ENCODE measurements around the gene SNRPA. TPM values are rescaled to one million over a fixed set of nuclear protein-coding genes. Genes with fewer than 3 reads are reported as not detected.

Gene SNRPA
- total RNA-seq, 4 donors from 2014 or later: 47.3 to 69.1 (median 57.6) TPM

DNA sequence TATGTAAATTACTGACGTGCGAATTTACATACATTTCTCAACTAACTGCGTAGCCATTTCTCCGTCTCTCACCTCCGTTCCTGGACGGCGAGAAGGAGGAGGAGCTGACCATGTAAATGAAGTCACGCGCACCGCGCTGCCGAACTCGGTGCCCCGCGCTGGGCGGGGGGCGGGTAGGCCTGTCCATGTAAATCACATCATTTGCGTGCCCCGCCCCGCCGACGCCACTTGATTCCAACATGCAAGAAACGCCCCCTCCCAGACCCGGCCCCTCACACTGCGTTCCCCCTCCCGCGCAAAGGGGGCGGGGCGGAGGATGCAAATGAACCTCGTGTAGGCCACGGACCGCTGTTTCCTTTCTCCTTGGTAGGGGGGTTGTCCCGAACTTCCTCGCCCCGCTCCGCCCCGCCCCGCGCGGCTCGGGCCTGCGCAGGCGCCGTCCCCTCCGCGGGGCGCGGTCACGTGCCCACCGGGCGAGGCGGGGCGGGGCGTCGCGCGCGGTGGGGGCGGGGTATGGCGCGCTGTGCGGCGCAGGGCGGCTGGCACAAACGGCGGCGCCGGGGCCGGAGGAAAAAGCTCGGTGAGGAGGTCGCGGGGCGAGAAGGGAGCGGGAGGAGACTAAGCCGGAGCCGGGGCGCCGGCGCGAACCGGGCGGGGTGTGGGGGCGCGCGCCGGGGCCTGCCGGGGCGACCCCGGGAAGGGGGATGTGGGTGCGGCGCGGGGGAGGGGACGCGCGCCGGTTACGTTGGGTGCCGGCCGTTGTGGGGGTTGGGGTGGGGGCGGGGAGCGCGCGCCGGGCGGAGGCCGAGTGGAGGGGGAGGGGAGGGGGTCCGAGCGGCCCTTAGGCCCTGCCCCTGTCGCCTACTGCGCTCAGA is 47.9 kb downstream of the SNRPA start, which contains the start of gene EGLN2:
EGLN2 (plus strand) TSS at position 509 of the 875 bp plus-strand sequence. CDS start 1,382 bp downstream, outside the sequence.
- Histone ChIP-seq H3K4me1 (peaks cover 45 to 52% (median 50%) of the 10 kb centered on the region in 4 donors), H3K27me3 (no peaks in the 10 kb centered on the region), H3K36me3 (peaks cover 5 to 25% (median 19%) of the 10 kb centered on the region in 4 donors), H3K4me3 (peak within 1 kb of the TSS; percentile 77 to 99 (median 98)), H3K27ac (replicated peaks in 1 of 4) (peak within 1 kb of the TSS; percentile 95 to 99 (median 96)), H3K9me3 (no peaks in the 10 kb centered on the region)
- WGBS: under 1% methylated on average over 39 of the region's 110 CpGs
- intact Hi-C loops (cut with DNase I): loop anchor here (5.0 kb wide), 1 partner anchor 47 kb away; the partner anchor contains the start of genes ACTMAP and SNRPA
- DNase-seq (ENCODE audit: extremely low spot score): peak; percentile 100
- no peak for TF ChIP-seq EP300 (IDR thresholded peaks at IDR 0.05)
- TF ChIP-seq POLR2AphosphoS5 (IDR thresholded peaks at IDR 0.05): peak; percentile 84 to 88
- TF ChIP-seq POLR2A (IDR thresholded peaks at IDR 0.05; ENCODE audit: low read depth): peak; percentile 55

DNA sequence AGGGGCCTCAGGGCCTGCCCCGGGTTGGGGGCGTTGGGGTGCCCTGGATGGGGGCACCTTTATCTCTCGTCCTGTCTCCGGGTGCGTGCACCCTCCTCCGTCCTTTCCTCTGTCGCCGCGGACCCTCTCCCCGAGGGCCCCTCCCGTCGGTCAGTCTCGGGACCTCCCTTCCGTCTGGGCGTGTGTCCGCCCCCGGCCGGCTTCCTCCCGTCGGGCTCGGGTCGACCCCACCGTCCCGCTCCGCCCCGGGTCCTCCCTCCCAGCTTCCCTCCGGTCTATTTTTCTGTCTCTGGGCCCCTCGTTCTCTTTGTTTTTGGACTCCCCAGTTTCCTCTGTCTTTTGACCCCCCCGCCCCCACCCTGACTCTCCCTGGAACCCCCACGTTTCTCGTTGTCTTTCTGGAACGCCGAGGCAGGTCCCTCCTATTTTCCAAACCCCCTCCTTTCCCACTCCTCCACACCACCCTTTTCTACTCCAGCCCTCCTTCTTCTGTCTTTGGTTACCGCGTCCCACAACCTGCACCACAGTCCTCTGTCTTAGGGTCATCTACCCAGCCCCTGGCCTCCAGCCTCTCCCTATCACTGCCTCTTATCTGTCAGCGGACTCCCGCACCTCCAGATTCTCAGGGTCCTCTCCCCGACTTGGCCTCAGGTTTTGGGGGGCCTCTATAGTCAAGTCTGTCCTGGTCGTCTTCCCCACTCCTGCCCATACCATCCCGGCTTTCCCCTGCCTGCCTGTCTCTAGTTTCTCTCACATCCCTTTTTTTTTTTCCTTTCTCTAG is 48.7 kb downstream of the SNRPA start:
- Histone ChIP-seq H3K27ac (replicated peaks in 1 of 4) (peak overlapping the region; percentile 95 to 99 (median 96)), H3K9me3 (no peaks in the 10 kb centered on the region), H3K4me1 (peaks cover 54 to 61% (median 58%) of the 10 kb centered on the region in 4 donors), H3K4me3 (peak overlapping the region; percentile 77 to 99 (median 98)), H3K36me3 (peaks cover 5 to 23% (median 20%) of the 10 kb centered on the region in 4 donors), H3K27me3 (no peaks in the 10 kb centered on the region)
- 2% methylated on average over 37 of the region's 40 CpGs for WGBS
- intact Hi-C loops (cut with DNase I): loop anchor here (5.0 kb wide), 2 partner anchors 47 to 137 kb away; partner anchors contain the start of genes ACTMAP and SNRPA
- no peak for DNase-seq (ENCODE audit: extremely low spot score)
- TF ChIP-seq POLR2A (IDR thresholded peaks at IDR 0.05; ENCODE audit: low read depth) (no peak), EP300 (IDR thresholded peaks at IDR 0.05) (no peak), POLR2AphosphoS5 (IDR thresholded peaks at IDR 0.05) (peak in 1 of 2 donors; percentile 52)

DNA sequence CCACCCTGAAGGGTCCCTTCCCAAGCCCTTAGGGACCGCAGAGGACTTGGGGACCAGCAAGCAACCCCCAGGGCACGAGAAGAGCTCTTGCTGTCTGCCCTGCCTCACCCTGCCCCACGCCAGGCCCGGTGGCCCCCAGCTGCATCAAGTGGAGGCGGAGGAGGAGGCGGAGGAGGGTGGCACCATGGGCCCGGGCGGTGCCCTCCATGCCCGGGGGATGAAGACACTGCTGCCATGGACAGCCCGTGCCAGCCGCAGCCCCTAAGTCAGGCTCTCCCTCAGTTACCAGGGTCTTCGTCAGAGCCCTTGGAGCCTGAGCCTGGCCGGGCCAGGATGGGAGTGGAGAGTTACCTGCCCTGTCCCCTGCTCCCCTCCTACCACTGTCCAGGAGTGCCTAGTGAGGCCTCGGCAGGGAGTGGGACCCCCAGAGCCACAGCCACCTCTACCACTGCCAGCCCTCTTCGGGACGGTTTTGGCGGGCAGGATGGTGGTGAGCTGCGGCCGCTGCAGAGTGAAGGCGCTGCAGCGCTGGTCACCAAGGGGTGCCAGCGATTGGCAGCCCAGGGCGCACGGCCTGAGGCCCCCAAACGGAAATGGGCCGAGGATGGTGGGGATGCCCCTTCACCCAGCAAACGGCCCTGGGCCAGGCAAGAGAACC is 49.5 kb downstream of the SNRPA start:
- intact Hi-C loops (cut with DNase I): loop anchor here (5.0 kb wide), 1 partner anchor 138 kb away; no protein-coding TSS in a partner anchor
- TF ChIP-seq, protein P1, sequence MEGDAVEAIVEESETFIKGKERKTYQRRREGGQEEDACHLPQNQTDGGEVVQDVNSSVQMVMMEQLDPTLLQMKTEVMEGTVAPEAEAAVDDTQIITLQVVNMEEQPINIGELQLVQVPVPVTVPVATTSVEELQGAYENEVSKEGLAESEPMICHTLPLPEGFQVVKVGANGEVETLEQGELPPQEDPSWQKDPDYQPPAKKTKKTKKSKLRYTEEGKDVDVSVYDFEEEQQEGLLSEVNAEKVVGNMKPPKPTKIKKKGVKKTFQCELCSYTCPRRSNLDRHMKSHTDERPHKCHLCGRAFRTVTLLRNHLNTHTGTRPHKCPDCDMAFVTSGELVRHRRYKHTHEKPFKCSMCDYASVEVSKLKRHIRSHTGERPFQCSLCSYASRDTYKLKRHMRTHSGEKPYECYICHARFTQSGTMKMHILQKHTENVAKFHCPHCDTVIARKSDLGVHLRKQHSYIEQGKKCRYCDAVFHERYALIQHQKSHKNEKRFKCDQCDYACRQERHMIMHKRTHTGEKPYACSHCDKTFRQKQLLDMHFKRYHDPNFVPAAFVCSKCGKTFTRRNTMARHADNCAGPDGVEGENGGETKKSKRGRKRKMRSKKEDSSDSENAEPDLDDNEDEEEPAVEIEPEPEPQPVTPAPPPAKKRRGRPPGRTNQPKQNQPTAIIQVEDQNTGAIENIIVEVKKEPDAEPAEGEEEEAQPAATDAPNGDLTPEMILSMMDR (IDR thresholded peaks at IDR 0.05): no peak
- TF ChIP-seq POLR2A (IDR thresholded peaks at IDR 0.05; ENCODE audit: low read depth) (no peak), POLR2AphosphoS5 (IDR thresholded peaks at IDR 0.05) (no peak), EP300 (IDR thresholded peaks at IDR 0.05) (no peak)
- 59% methylated on average over 24 of the region's 27 CpGs for WGBS

DNA sequence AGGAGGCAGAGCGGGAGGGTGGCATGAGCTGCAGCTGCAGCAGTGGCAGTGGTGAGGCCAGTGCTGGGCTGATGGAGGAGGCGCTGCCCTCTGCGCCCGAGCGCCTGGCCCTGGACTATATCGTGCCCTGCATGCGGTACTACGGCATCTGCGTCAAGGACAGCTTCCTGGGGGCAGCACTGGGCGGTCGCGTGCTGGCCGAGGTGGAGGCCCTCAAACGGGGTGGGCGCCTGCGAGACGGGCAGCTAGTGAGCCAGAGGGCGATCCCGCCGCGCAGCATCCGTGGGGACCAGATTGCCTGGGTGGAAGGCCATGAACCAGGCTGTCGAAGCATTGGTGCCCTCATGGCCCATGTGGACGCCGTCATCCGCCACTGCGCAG is 50.0 kb downstream of the SNRPA start:
- TF ChIP-seq, protein P1 (IDR thresholded peaks at IDR 0.05): no peak
- no peak for TF ChIP-seq POLR2A (IDR thresholded peaks at IDR 0.05; ENCODE audit: low read depth)
- H3K4me3 ChIP-seq: peak overlapping the region; percentile 77 to 99 (median 98)
- peaks cover 5 to 27% (median 25%) of the 10 kb centered on the region in 4 donors for H3K36me3 ChIP-seq
- intact Hi-C loops (cut with DNase I): loop anchor here (5.0 kb wide), 1 partner anchor 139 kb away; no protein-coding TSS in a partner anchor
- no peaks in the 10 kb centered on the region for H3K9me3 ChIP-seq
- peak overlapping the region; percentile 95 to 99 (median 96) for H3K27ac ChIP-seq (replicated peaks in 1 of 4)
- DNase-seq (ENCODE audit: extremely low spot score): no peak
- H3K4me1 ChIP-seq: peaks cover 66 to 73% (median 71%) of the 10 kb centered on the region in 4 donors
- H3K27me3 ChIP-seq: no peaks in the 10 kb centered on the region
- 80% methylated on average over 8 of the region's 27 CpGs for WGBS

More for the DNA sequence above, 49.5 kb downstream of the SNRPA start:
- peak overlapping the region; percentile 77 to 99 (median 98) for H3K4me3 ChIP-seq
- no peaks in the 10 kb centered on the region for H3K27me3 ChIP-seq
- no peak for DNase-seq (ENCODE audit: extremely low spot score)
- peak overlapping the region; percentile 95 to 99 (median 96) for H3K27ac ChIP-seq (replicated peaks in 1 of 4)
- peaks cover 61 to 68% (median 65%) of the 10 kb centered on the region in 4 donors for H3K4me1 ChIP-seq
- H3K9me3 ChIP-seq: no peaks in the 10 kb centered on the region
- H3K36me3 ChIP-seq: peaks cover 5 to 25% (median 23%) of the 10 kb centered on the region in 4 donors

Data from esophagus muscularis mucosa (tissue), 4 donors.